ENCODE measurements around the gene ENO1. TPM values are rescaled to one million over a fixed set of nuclear protein-coding genes. Genes with fewer than 3 reads are reported as not detected.

Gene ENO1
- total and polyA plus RNA-seq, 2 of the 8 experiments (the other 6 are each of a cell fraction or from before 2014, with no cell fraction given): 1,763 to 2,117 TPM

- DNase-seq (ENCODE audit: low read depth in 1 of 2, low spot score in 2 of 2) (no peak), FAIRE-seq (no peak)
- Histone ChIP-seq H3K79me2 (ENCODE audit: control insufficient read depth in 1 of 2, insufficient read depth in 2 of 2, low read length in 2 of 2) (no peaks in the 10 kb centered on the region; a peak in 1 of 4 replicates), H3K23ac (ENCODE audit: insufficient read length) (no peak overlapping the region), H3K14ac (ENCODE audit: insufficient read length) (no peak overlapping the region), H2BK12ac (ENCODE audit: low read depth, low read length) (no peak overlapping the region), H3K4me3 (ENCODE audit: extremely low read depth in 1 of 4, insufficient read depth in 2 of 4, low read depth in 3 of 4, low read length in 4 of 4) (no peak overlapping the region), H4K8ac (ENCODE audit: extremely low read depth, insufficient read depth, low read length) (no peak overlapping the region), H3K27ac (ENCODE audit: low read depth, low read length) (no peak overlapping the region), H4K20me1 (replicated peaks in 1 of 2; ENCODE audit: control insufficient read depth in 1 of 2, insufficient read depth in 2 of 2, low read length in 2 of 2) (peaks cover 29 to 35% of the 10 kb centered on the region in 2 experiments), H2BK120ac (replicated peaks; ENCODE audit: low read depth, low read length) (no peak overlapping the region), H3K9me3 (ENCODE audit: insufficient read depth in 2 of 2, low read depth in 1 of 2, low read length in 1 of 2) (no peaks in the 10 kb centered on the region), H3K23me2 (ENCODE audit: low read depth, low read length) (no peaks in the 10 kb centered on the region), H3K79me1 (ENCODE audit: low read depth, low read length) (0 out of 2 replicates have a peak, but pooled peaks cover 2% of the 10 kb centered on the region), H2AFZ (ENCODE audit: low read length) (no peak overlapping the region), H2BK15ac (ENCODE audit: low read length) (no peak overlapping the region), H3K18ac (ENCODE audit: extremely low read depth, low read length) (no peak overlapping the region), H2AK5ac (ENCODE audit: low read depth, low read length) (no peak overlapping the region), H3K9ac (replicated peaks in 1 of 4; ENCODE audit: extremely low read depth in 1 of 4, low read depth in 3 of 4, low read length in 3 of 4) (no peak overlapping the region), H4K5ac (ENCODE audit: insufficient read length, low read depth, low read length) (no peak overlapping the region), H4K91ac (replicated peaks; ENCODE audit: insufficient read length, low read length) (no peak overlapping the region), H3K4me2 (ENCODE audit: insufficient read depth in 1 of 2, low read depth in 2 of 2, low read length in 2 of 2) (no peak overlapping the region), H3K4me1 (replicated peaks in 1 of 4; ENCODE audit: control insufficient read depth in 3 of 4, insufficient read depth in 4 of 4, low read length in 3 of 4) (peaks cover 3 to 8% (median 5%) of the 10 kb centered on the region in 4 experiments), H2BK20ac (ENCODE audit: low read length) (no peak overlapping the region), H3K36me3 (ENCODE audit: control insufficient read depth in 2 of 4, insufficient read depth in 4 of 4, low read length in 3 of 4) (peaks cover 61 to 88% (median 74%) of the 10 kb centered on the region in 4 experiments), H3K4ac (replicated peaks; ENCODE audit: insufficient read length, low read depth, low read length) (no peak overlapping the region), H3K56ac (replicated peaks; ENCODE audit: insufficient read length, low read depth, low read length) (no peak overlapping the region), H3K27me3 (replicated peaks in 1 of 4; ENCODE audit: control insufficient read depth in 3 of 4, extremely low read depth in 1 of 4, insufficient read depth in 3 of 4, low read length in 3 of 4) (no peaks in the 10 kb centered on the region), H2BK5ac (ENCODE audit: low read depth, low read length) (no peak overlapping the region)
- CTCF ChIA-PET (ENCODE audit: partially characterized antibody): interaction anchor here (0.7 to 8.9 kb wide), 15 partner anchors 9 to 145 kb away, joined by 3 to 128 read pairs (median 5); no protein-coding TSS in a partner anchor
- peak; percentile 21; the same call in 1 of the 2 replicates for TF ChIP-seq SIX5 (IDR thresholded peaks at IDR 0.05; ENCODE audit: low read depth, low read length)
- TF ChIP-seq SP1 (IDR thresholded peaks at IDR 0.05; ENCODE audit: low read depth, low read length): peak; percentile 59; the same call in 1 of the 2 replicates
- TF ChIP-seq YY1 (IDR thresholded peaks at IDR 0.05; ENCODE audit: low read depth, low read length): no peak
- TF ChIP-seq SP2 (IDR thresholded peaks at IDR 0.05; ENCODE audit: low read length): no peak
- peak in 1 of 2 experiments; percentile 76; a peak in 1 of 4 replicates for TF ChIP-seq SIN3A (conservative IDR thresholded peaks at IDR 0.05 in 1 of 2, IDR thresholded peaks at IDR 0.05 in 1 of 2; ENCODE audit: low read depth in 1 of 2, low read length in 2 of 2)
- POLR2A ChIA-PET (ENCODE audit: partially characterized antibody): interaction anchor here (0.9 to 39.6 kb wide), 6 partner anchors 8 to 144 kb away, joined by 3 to 880 read pairs (median 8); partner anchors contain the start of gene ENO1
- 94% methylated on average over 21 of the region's 21 CpGs; no CpG with 5 or more reads in 1 of the 2 experiments for WGBS, 2 experiments (ENCODE audit: extremely low coverage in 1 of 2, insufficient coverage in 1 of 2, insufficient read length in 1 of 2, insufficient replicate concordance in 2 of 2, low coverage in 1 of 2, low lambda C conversion rate in 2 of 2, missing lambda C conversion rate in 1 of 2)
These were observed 17.6 kb downstream of the ENO1 start for GRCh38 chr1:8860738-8861516.

Data from H1 (cell line).